A549 (cell line): ENCODE results near the gene ABI3BP.

ENCODE experiments used
- BCL3 ChIP-seq: fragments of >200 bp; sonication (Bioruptor Twin); formaldehyde crosslinking; IDR thresholded peaks from 3 replicates; pipeline ENCODE4 v1.6.1; 2016
- EP300 ChIP-seq, 2 experiments: fragments of >200 bp; sonication (Bioruptor Twin); formaldehyde crosslinking; IDR thresholded peaks; 2 replicates in 1 of 2; 3 replicates in 1 of 2; pipeline ENCODE4 v1.6.1; 2016 to 2017
- PBX3 ChIP-seq: IDR thresholded peaks from 2 replicates; pipeline ENCODE4 v1.6.1; 2012
- POLR2A ChIP-seq: IDR thresholded peaks from 2 replicates; pipeline ENCODE4 v1.6.1; 2012; ENCODE audit warnings: mild to moderate bottlenecking, low read length
- TF ChIP-seq, protein P1 (sequence below): fragments of >200 bp; sonication (Bioruptor Twin); formaldehyde crosslinking; IDR thresholded peaks from 3 replicates; pipeline ENCODE4 v1.5.1; 2016
- TF ChIP-seq, protein P2 (sequence below): fragments of 200-600 bp; sonication (generic); IDR thresholded peaks from 2 replicates; pipeline ENCODE4 v1.6.1; 2016; ENCODE audit warnings: antibody characterized with exemption, mild to moderate bottlenecking, moderate library complexity

DNA sequence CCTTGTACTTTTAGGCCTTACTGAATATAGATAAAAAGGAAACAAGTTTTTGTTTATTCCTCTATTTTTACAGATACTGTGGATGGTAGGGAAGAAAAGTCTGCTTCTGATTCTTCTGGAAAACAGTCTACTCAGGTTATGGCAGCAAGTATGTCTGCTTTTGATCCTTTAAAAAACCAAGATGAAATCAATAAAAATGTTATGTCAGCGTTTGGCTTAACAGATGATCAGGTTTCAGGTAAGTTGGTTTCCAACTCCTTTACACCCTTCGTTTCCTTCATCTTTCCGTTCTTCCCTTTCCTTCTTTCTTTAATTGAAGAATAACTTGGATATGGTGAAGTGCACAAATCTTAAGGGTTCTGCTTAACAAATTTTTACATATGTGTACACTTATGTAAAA lies 260.8 kb downstream of the ABI3BP start:
- no peak for TF ChIP-seq PBX3
- TF ChIP-seq, protein P1, sequence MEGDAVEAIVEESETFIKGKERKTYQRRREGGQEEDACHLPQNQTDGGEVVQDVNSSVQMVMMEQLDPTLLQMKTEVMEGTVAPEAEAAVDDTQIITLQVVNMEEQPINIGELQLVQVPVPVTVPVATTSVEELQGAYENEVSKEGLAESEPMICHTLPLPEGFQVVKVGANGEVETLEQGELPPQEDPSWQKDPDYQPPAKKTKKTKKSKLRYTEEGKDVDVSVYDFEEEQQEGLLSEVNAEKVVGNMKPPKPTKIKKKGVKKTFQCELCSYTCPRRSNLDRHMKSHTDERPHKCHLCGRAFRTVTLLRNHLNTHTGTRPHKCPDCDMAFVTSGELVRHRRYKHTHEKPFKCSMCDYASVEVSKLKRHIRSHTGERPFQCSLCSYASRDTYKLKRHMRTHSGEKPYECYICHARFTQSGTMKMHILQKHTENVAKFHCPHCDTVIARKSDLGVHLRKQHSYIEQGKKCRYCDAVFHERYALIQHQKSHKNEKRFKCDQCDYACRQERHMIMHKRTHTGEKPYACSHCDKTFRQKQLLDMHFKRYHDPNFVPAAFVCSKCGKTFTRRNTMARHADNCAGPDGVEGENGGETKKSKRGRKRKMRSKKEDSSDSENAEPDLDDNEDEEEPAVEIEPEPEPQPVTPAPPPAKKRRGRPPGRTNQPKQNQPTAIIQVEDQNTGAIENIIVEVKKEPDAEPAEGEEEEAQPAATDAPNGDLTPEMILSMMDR = no peak
- TF ChIP-seq, protein P2, sequence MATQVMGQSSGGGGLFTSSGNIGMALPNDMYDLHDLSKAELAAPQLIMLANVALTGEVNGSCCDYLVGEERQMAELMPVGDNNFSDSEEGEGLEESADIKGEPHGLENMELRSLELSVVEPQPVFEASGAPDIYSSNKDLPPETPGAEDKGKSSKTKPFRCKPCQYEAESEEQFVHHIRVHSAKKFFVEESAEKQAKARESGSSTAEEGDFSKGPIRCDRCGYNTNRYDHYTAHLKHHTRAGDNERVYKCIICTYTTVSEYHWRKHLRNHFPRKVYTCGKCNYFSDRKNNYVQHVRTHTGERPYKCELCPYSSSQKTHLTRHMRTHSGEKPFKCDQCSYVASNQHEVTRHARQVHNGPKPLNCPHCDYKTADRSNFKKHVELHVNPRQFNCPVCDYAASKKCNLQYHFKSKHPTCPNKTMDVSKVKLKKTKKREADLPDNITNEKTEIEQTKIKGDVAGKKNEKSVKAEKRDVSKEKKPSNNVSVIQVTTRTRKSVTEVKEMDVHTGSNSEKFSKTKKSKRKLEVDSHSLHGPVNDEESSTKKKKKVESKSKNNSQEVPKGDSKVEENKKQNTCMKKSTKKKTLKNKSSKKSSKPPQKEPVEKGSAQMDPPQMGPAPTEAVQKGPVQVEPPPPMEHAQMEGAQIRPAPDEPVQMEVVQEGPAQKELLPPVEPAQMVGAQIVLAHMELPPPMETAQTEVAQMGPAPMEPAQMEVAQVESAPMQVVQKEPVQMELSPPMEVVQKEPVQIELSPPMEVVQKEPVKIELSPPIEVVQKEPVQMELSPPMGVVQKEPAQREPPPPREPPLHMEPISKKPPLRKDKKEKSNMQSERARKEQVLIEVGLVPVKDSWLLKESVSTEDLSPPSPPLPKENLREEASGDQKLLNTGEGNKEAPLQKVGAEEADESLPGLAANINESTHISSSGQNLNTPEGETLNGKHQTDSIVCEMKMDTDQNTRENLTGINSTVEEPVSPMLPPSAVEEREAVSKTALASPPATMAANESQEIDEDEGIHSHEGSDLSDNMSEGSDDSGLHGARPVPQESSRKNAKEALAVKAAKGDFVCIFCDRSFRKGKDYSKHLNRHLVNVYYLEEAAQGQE = no peak
- TF ChIP-seq BCL3 = no peak
- no peak for TF ChIP-seq EP300 (IDR thresholded peaks at IDR 0.05)
- TF ChIP-seq POLR2A = no peak
